IgD-negative memory B cell (primary cell): ENCODE measurements around the gene SPSB3. TPM values are rescaled to one million over a fixed set of nuclear protein-coding genes. Genes with fewer than 3 reads are reported as not detected.
A peak's percentile ranks its signal among the peaks of the same experiment; 100 is the strongest.

Experiments used
- H3K27ac Mint-ChIP-seq, 3 donors: one replicate each; pipeline ENCODE4 v1.8.0; 2020 to 2022; ENCODE audit warnings: mild to moderate bottlenecking in 3 of 3, mixed read lengths in 3 of 3, moderate library complexity in 1 of 3
- H3K27me3 Mint-ChIP-seq: one replicate; pipeline ENCODE4 v1.8.0; 2021; ENCODE audit warnings: mixed read lengths
- H3K36me3 Mint-ChIP-seq: one replicate; pipeline ENCODE4 v1.8.0; 2020; ENCODE audit warnings: mild to moderate bottlenecking, mixed read lengths
- H3K4me1 Mint-ChIP-seq, 3 donors: one replicate each; pipeline ENCODE4 v1.8.0; 2020 to 2022; ENCODE audit warnings: mixed read lengths in 3 of 3, mild to moderate bottlenecking in 1 of 3
- H3K4me3 Mint-ChIP-seq, 4 donors: one replicate each; pipeline ENCODE4 v1.8.0; 2020 to 2022; ENCODE audit warnings: mild to moderate bottlenecking in 4 of 4, mixed read lengths in 4 of 4, moderate library complexity in 3 of 4
- H3K9me3 Mint-ChIP-seq, 3 donors: one replicate each; pipeline ENCODE4 v1.8.0; 2020 to 2021; ENCODE audit warnings: mixed read lengths in 3 of 3, mild to moderate bottlenecking in 1 of 3
- polyA plus RNA-seq: library from polyadenylated mRNA; unstranded; fragments of 300-500 nt; fragmentation: Illumina TruSeq; gene quantifications from one replicate; pipeline ENCODE4 v1.2.3, GENCODE V29; 2021

The SPSB3 gene
- polyA plus RNA-seq, 1 donor from 2014 or later = 55.2 TPM

DNA sequence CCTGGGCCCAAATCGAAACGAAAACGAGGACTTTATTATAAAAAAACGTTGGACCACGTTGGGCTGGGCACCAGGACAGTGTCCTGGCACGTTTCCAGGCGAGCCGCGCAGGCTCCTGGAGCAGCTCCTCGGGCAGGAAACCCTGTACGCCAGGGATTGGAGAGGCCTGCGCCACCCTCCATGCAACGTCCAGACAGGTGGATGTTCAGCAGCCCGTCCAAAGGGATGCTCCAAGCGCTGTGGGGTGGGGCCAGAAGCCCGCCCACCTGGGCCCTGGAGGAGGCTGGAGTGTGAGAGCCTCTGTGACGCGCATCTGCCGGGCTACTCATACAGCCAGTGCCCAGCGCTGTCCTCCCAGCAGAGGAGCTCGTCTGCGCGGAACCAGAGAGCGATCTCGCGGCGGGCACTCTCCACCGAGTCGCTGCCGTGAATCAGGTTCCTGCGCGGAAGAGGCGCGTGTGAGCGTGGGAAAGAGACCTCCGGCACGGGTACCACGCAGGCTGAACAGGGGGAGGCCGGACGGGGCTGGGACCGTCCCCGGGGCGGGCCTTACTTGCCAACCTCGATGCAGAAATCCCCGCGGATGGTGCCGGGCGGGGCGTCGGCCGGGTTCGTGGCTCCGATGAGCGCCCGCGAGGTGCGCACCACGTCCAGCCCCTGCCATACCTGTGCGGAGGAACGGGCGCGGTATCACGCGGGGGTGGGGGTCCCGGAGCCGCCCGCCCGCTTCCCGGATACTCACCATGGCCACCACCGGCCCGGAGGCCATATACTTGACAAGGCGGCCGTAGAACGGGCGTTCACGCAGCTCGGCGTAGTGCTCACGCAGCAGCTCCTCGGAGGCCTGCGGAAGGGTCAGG, 11.8 kb downstream of the SPSB3 start:
- Mint-ChIP-seq H3K4me3 (peak overlapping the region; percentile 82 to 99 (median 91)), H3K27ac (peak overlapping the region; percentile 81 to 99 (median 82)), H3K36me3 (no peaks in the 10 kb centered on the region), H3K4me1 (peaks cover 6 to 13% (median 8%) of the 10 kb centered on the region in 3 donors), H3K27me3 (no peaks in the 10 kb centered on the region), H3K9me3 (no peaks in the 10 kb centered on the region)

GRCh38 chr16:1769402-1770300, 12.7 kb downstream of the SPSB3 start:
- peaks cover 1% of the 10 kb centered on the region for H3K36me3 Mint-ChIP-seq
- H3K4me3 Mint-ChIP-seq = peak overlapping the region; percentile 8 to 99 (median 91)
- peaks cover 6 to 12% (median 8%) of the 10 kb centered on the region in 3 donors for H3K4me1 Mint-ChIP-seq
- H3K9me3 Mint-ChIP-seq = no peaks in the 10 kb centered on the region
- H3K27ac Mint-ChIP-seq = peak overlapping the region; percentile 81 to 99 (median 82)
- no peaks in the 10 kb centered on the region for H3K27me3 Mint-ChIP-seq

- Mint-ChIP-seq H3K36me3 (peaks cover 1% of the 10 kb centered on the region), H3K27me3 (no peaks in the 10 kb centered on the region), H3K4me1 (peaks cover 4 to 11% (median 8%) of the 10 kb centered on the region in 3 donors), H3K27ac (peak overlapping the region in 2 of 3 donors; percentile 82 to 99), H3K9me3 (no peaks in the 10 kb centered on the region), H3K4me3 (peak overlapping the region in 2 of 4 donors; percentile 8 to 99)
Measured at GRCh38 chr16:1768767-1769401, 13.5 kb downstream of the SPSB3 start.

- H3K4me3 Mint-ChIP-seq = no peak overlapping the region
- H3K4me1 Mint-ChIP-seq = peaks cover 3 to 9% (median 8%) of the 10 kb centered on the region in 3 donors
- no peaks in the 10 kb centered on the region for H3K27me3 Mint-ChIP-seq
- no peaks in the 10 kb centered on the region for H3K9me3 Mint-ChIP-seq
- peak overlapping the region in 2 of 3 donors; percentile 23 to 43 for H3K27ac Mint-ChIP-seq
- peaks cover 1% of the 10 kb centered on the region for H3K36me3 Mint-ChIP-seq
Measured at GRCh38 chr16:1768061-1768766, 14.2 kb downstream of the SPSB3 start.

- peak overlapping the region in 1 of 4 donors; percentile 23 for H3K4me3 Mint-ChIP-seq
- no peaks in the 10 kb centered on the region for H3K9me3 Mint-ChIP-seq
- H3K36me3 Mint-ChIP-seq = peaks cover 1% of the 10 kb centered on the region
- no peaks in the 10 kb centered on the region for H3K27me3 Mint-ChIP-seq
- peaks cover 3 to 9% (median 7%) of the 10 kb centered on the region in 3 donors for H3K4me1 Mint-ChIP-seq
- H3K27ac Mint-ChIP-seq = peak overlapping the region; percentile 23 to 64 (median 43)
Measured at GRCh38 chr16:1767116-1767994, 15.0 kb downstream of the SPSB3 start.

- Mint-ChIP-seq H3K27ac (peak overlapping the region in 1 of 3 donors; percentile 64), H3K27me3 (no peaks in the 10 kb centered on the region), H3K9me3 (no peaks in the 10 kb centered on the region), H3K4me1 (peaks cover 0 to 3% (median under 1%) of the 10 kb centered on the region in 3 donors), H3K4me3 (peak overlapping the region in 1 of 4 donors; percentile 23), H3K36me3 (peaks cover 1% of the 10 kb centered on the region)
Measured at GRCh38 chr16:1766701-1767100, 15.7 kb downstream of the SPSB3 start.

DNA sequence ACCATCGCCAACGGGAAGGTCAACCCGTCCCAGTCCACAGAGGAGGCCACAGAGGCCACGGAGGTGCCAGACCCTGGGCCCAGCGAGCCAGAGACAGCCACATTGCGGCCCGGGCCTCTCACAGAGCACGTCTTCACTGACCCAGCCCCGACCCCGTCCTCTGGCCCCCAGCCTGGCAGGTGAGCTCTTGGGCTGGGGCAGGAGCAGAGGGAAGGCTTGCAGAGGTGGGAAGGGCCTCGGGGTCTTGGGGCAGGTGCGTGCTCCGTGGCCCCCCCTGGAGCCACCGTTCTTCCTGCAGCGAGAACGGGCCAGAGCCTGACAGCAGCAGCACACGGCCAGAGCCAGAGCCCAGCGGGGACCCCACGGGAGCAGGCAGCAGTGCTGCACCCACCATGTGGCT, 16.1 kb downstream of the SPSB3 start:
- no peak overlapping the region for H3K27ac Mint-ChIP-seq
- no peaks in the 10 kb centered on the region for H3K9me3 Mint-ChIP-seq
- H3K4me3 Mint-ChIP-seq = no peak overlapping the region
- H3K27me3 Mint-ChIP-seq = no peaks in the 10 kb centered on the region
- H3K36me3 Mint-ChIP-seq = peaks cover 1% of the 10 kb centered on the region
- peaks cover 0 to 3% (median 0%) of the 10 kb centered on the region in 3 donors for H3K4me1 Mint-ChIP-seq

DNA sequence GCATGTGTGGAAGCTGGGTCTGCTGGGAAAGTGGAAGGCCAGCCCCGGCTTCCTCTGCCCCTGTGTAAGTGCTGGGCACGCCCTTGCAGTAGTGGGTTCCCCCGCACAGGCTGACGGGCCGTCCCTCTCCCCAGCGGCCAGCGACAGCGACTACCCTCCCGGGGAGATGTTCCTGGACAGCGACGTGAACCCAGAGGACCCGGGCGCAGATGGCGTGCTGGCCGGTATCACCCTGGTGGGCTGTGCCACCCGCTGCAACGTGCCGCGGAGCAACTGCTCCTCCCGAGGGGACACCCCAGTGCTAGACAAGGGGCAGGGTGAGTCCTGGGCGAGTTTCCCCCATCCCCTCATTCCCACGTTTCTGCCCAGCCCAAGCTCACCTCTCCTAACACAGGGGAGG, 16.5 kb downstream of the SPSB3 start:
- Mint-ChIP-seq H3K36me3 (peaks cover 3% of the 10 kb centered on the region), H3K4me1 (peaks cover 0 to 3% (median 0%) of the 10 kb centered on the region in 3 donors), H3K4me3 (no peak overlapping the region), H3K9me3 (no peaks in the 10 kb centered on the region), H3K27ac (no peak overlapping the region), H3K27me3 (no peaks in the 10 kb centered on the region)

DNA sequence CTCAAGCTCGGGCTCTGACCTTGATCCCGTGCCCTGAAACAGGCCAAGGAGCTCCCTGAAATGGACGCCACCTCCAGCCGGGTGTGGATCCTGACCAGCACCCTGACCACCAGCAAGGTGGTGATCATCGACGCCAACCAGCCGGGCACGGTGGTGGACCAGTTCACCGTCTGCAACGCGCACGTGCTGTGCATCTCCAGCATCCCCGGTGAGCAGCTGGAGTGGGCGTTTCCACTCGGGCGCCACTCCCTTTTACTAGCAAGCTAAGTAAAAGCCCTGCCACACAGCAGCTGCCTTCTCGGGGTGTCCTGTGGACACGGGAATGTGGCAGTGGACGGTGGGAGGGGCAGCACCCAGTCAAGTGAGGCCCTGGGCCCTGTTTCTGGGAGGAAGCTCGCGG, 17.4 kb downstream of the SPSB3 start:
- no peak overlapping the region for H3K27ac Mint-ChIP-seq
- peaks cover 3% of the 10 kb centered on the region for H3K36me3 Mint-ChIP-seq
- no peak overlapping the region for H3K4me3 Mint-ChIP-seq
- H3K9me3 Mint-ChIP-seq = no peaks in the 10 kb centered on the region
- peaks cover 0 to under 1% (median 0%) of the 10 kb centered on the region in 3 donors for H3K4me1 Mint-ChIP-seq
- H3K27me3 Mint-ChIP-seq = no peaks in the 10 kb centered on the region

DNA sequence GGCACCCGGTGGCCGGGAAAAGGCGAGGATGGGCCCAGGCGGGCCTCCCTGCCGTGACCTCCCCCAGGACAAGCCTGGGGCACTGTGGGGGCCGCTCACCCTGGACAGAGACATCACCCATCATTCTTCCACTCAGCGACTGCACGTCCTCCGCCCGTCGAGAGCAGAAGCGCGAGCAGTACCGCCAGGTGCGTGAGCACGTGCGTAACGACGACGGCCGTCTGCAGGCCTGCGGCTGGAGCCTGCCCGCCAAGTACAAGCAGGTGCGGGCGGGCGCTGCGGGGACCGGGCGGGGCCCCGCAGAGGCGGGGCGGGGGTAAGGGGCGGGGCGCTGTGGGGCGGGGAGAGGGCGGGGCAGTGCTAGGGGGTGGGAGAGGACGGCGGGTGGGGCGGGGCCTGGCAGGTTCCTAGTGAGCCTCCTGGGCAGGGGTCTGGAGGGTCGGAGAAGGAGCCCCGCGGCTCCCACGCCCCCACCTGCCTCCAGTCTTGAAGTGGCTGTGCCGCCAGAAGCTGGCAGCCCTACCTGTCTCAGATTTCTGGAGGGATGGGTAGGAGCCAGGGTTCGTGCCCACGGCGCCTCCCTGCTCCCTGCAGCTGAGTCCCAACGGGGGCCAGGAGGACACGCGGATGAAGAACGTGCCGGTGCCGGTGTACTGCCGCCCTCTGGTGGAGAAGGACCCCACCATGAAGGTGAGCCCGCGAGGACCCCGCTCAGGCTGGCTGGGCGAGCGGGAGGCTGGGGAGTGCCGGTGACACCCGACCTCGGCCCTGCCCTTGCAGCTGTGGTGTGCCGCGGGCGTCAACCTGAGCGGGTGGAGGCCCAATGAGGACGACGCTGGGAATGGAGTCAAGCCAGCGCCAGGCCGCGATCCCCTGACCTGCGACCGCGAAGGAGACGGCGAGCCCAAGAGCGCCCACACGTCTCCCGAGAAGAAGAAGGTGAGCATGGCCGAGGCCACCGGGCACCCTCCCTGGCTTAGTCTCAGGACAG, 18.6 kb downstream of the SPSB3 start:
- Mint-ChIP-seq H3K27me3 (no peaks in the 10 kb centered on the region), H3K4me1 (no peaks in the 10 kb centered on the region), H3K9me3 (no peaks in the 10 kb centered on the region), H3K36me3 (peaks cover 3% of the 10 kb centered on the region), H3K4me3 (no peak overlapping the region), H3K27ac (no peak overlapping the region)

DNA sequence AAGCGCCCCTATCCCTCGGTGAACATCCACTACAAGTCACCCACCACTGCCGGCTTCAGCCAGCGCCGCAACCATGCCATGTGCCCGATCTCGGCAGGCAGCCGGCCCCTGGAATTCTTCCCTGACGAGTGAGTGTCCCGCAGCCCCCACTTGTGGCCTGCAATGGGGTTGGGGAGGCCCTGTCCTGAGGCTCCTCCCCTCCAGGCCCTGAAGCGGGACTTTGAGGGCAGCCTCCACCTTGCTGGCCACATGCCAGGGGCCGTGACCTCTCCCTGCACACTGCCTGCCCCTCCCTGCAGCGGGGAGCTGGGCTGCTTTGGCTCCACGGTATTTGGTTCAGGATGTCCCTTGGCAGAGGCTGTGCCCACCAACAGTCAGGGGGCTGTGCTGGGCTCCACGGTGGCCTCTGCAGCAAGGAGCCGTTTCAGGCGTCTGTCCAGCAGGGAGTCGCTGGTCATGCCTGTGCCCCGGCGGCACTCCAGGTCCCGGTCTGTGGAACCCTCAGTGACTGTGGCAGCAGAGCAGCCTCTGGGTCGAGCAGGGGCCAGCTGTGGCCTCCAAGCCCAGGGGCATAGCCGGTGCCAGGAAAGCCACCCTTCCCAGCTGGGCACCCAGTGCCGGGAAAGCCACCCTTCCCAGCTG, 19.4 kb downstream of the SPSB3 start:
- Mint-ChIP-seq H3K4me1 (no peaks in the 10 kb centered on the region), H3K4me3 (no peak overlapping the region), H3K27me3 (no peaks in the 10 kb centered on the region), H3K9me3 (no peaks in the 10 kb centered on the region), H3K27ac (peak overlapping the region in 1 of 3 donors; percentile 84), H3K36me3 (peaks cover 3% of the 10 kb centered on the region)

DNA sequence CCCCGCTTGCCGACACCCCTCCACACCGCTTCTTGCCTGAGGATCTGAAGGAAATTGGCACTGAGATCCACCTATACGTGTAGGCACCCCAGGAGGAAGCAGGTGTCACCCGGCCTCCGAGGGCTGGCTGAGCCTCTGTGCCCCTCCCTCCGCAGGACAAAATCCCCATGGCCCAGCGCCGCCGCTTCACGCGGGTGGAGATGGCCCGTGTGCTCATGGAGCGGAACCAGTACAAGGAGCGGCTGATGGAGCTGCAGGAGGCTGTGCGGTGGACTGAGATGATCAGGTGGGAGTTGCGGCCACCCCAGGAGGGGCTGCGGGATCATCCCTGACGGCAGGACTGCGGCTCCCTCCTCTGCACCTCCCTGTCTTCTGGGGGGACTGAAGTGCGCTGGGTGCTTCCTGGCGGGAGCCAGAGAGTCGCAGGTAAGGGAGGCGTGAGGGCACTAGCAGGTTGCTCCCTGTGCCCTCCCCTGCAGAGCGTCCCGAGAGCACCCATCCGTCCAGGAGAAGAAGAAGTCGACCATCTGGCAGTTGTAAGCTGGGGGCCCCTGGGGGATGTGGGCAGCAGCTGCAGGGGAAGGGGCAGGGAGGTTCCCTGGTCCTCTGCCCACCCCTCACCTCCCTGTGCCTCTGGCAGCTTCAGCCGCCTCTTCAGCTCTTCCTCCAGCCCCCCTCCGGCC, 20.0 kb downstream of the SPSB3 start:
- no peak overlapping the region for H3K4me3 Mint-ChIP-seq
- peaks cover 3% of the 10 kb centered on the region for H3K36me3 Mint-ChIP-seq
- H3K27me3 Mint-ChIP-seq = no peaks in the 10 kb centered on the region
- peak overlapping the region in 1 of 3 donors; percentile 84 for H3K27ac Mint-ChIP-seq
- H3K4me1 Mint-ChIP-seq = no peaks in the 10 kb centered on the region
- H3K9me3 Mint-ChIP-seq = no peaks in the 10 kb centered on the region
